ENCODE results near the gene PARD3.

The PARD3 gene

GRCh38 chr10:34667177-34667576, 147.9 kb downstream of the PARD3 start:
- no peaks in the 10 kb centered on the region for H3K36me3 ChIP-seq (ENCODE audit: control insufficient read depth, insufficient read depth, low read length)
- no peaks in the 10 kb centered on the region for H3K9me3 ChIP-seq (ENCODE audit: control insufficient read depth, low read length)
- peak overlapping the region; percentile 52 for H3K27ac ChIP-seq (ENCODE audit: low read depth, low read length, severe bottlenecking)
- no CpG with 5 or more reads among the region's 1 CpG for WGBS, 2 experiments (ENCODE audit: insufficient coverage in 2 of 2)
- peaks cover 12% of the 10 kb centered on the region for H3K4me1 ChIP-seq (ENCODE audit: control insufficient read depth, insufficient read depth, low read length, poor library complexity, severe bottlenecking)
- H3K4me3 ChIP-seq (ENCODE audit: extremely low read depth, insufficient read depth, low read length, poor library complexity, severe bottlenecking): no peak overlapping the region

DNA sequence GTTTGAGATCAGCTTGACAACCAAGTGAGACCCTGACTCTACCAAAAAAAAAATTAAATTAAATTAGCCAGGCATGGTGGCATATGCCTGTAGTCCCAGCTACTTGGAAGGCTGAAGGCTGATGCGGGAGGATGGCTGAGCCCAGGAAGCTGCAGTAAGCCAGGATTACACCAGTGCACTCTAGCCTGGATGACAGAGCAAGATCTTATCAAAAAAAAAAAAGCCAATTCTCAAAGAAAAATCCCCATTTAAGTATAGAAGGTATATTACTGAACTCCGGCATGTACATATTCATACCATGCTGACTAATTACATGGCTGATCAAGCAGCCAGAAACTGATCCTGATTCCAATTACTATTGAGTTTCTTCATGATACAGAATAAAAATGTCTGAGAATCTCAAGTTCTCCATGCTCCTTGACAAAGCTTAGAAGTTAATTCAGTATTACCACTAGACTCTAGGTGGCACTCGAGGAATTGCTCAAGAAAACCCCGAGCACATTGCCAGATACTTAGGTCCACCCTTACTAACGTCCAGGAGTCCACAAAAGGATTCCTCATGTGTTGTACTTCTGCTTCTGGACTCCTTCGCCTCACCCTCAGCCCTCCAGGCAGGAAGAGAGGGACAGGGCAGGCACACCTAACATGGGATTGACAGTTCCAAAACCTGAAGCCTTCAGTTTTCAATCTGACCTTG, 148.9 kb downstream of the PARD3 start:
- H3K9me3 ChIP-seq (ENCODE audit: control insufficient read depth, low read length): no peaks in the 10 kb centered on the region
- no peak overlapping the region for H3K4me3 ChIP-seq (ENCODE audit: extremely low read depth, insufficient read depth, low read length, poor library complexity, severe bottlenecking)
- 42 to 50% methylated on average over 4 of the region's 6 CpGs for WGBS, 2 experiments (ENCODE audit: insufficient coverage in 2 of 2)
- peaks cover 12% of the 10 kb centered on the region for H3K4me1 ChIP-seq (ENCODE audit: control insufficient read depth, insufficient read depth, low read length, poor library complexity, severe bottlenecking)
- H3K27ac ChIP-seq (ENCODE audit: low read depth, low read length, severe bottlenecking): peak overlapping the region; percentile 68
- no peaks in the 10 kb centered on the region for H3K36me3 ChIP-seq (ENCODE audit: control insufficient read depth, insufficient read depth, low read length)

- Histone ChIP-seq H3K4me1 (ENCODE audit: control insufficient read depth, insufficient read depth, low read length, poor library complexity, severe bottlenecking) (peaks cover 12% of the 10 kb centered on the region), H3K36me3 (ENCODE audit: control insufficient read depth, insufficient read depth, low read length) (no peaks in the 10 kb centered on the region), H3K4me3 (ENCODE audit: extremely low read depth, insufficient read depth, low read length, poor library complexity, severe bottlenecking) (no peak overlapping the region), H3K9me3 (ENCODE audit: control insufficient read depth, low read length) (no peaks in the 10 kb centered on the region), H3K27ac (ENCODE audit: low read depth, low read length, severe bottlenecking) (no peak overlapping the region)
- no CpG with 5 or more reads among the region's 1 CpG for WGBS, 2 experiments (ENCODE audit: insufficient coverage in 2 of 2)
Measured at GRCh38 chr10:34664706-34665105, 150.4 kb downstream of the PARD3 start.

GRCh38 chr10:34661580-34661979, 153.5 kb downstream of the PARD3 start:
- WGBS, 2 experiments (ENCODE audit: insufficient coverage in 2 of 2): 96 to 100% methylated on average over 2 of the region's 2 CpGs
- Histone ChIP-seq H3K9me3 (ENCODE audit: control insufficient read depth, low read length) (no peaks in the 10 kb centered on the region), H3K27ac (ENCODE audit: low read depth, low read length, severe bottlenecking) (no peak overlapping the region), H3K36me3 (ENCODE audit: control insufficient read depth, insufficient read depth, low read length) (no peaks in the 10 kb centered on the region), H3K4me1 (ENCODE audit: control insufficient read depth, insufficient read depth, low read length, poor library complexity, severe bottlenecking) (peaks cover 7% of the 10 kb centered on the region), H3K4me3 (ENCODE audit: extremely low read depth, insufficient read depth, low read length, poor library complexity, severe bottlenecking) (no peak overlapping the region)

DNA sequence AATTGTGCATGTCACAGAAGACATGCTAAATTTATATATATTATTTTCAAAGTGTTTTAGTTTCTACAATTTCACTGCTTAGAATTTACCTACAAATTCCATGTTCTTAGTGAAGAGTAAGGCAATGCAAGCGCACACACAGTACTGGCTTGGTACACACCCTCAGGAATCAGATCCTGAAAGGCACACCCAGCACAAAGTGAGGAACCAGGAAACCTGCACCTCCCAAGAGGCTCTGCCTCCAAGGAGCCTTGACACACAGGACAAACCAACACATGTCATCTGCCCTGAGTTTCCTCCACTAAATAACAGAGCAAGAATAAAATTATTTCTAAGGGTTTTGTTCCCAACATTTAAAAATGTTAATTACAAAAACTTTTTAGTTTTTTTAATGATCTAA, 156.2 kb downstream of the PARD3 start:
- Histone ChIP-seq H3K36me3 (ENCODE audit: control insufficient read depth, insufficient read depth, low read length) (no peaks in the 10 kb centered on the region), H3K4me3 (ENCODE audit: extremely low read depth, insufficient read depth, low read length, poor library complexity, severe bottlenecking) (no peak overlapping the region), H3K9me3 (ENCODE audit: control insufficient read depth, low read length) (no peaks in the 10 kb centered on the region), H3K4me1 (ENCODE audit: control insufficient read depth, insufficient read depth, low read length, poor library complexity, severe bottlenecking) (peaks cover 13% of the 10 kb centered on the region), H3K27ac (ENCODE audit: low read depth, low read length, severe bottlenecking) (no peak overlapping the region)
- WGBS, 2 experiments (ENCODE audit: insufficient coverage in 2 of 2): 100% methylated on average over 1 of the region's 1 CpG

GRCh38 chr10:34656661-34657060, 158.4 kb downstream of the PARD3 start:
- Histone ChIP-seq H3K27ac (ENCODE audit: low read depth, low read length, severe bottlenecking) (no peak overlapping the region), H3K4me1 (ENCODE audit: control insufficient read depth, insufficient read depth, low read length, poor library complexity, severe bottlenecking) (peaks cover 36% of the 10 kb centered on the region), H3K4me3 (ENCODE audit: extremely low read depth, insufficient read depth, low read length, poor library complexity, severe bottlenecking) (no peak overlapping the region), H3K36me3 (ENCODE audit: control insufficient read depth, insufficient read depth, low read length) (no peaks in the 10 kb centered on the region), H3K9me3 (ENCODE audit: control insufficient read depth, low read length) (no peaks in the 10 kb centered on the region)
- WGBS, 2 experiments (ENCODE audit: insufficient coverage in 2 of 2): 40 to 71% methylated on average over 1 to 4 of the region's 4 CpGs

- Histone ChIP-seq H3K27ac (ENCODE audit: low read depth, low read length, severe bottlenecking) (no peak overlapping the region), H3K4me3 (ENCODE audit: extremely low read depth, insufficient read depth, low read length, poor library complexity, severe bottlenecking) (no peak overlapping the region), H3K36me3 (ENCODE audit: control insufficient read depth, insufficient read depth, low read length) (no peaks in the 10 kb centered on the region), H3K9me3 (ENCODE audit: control insufficient read depth, low read length) (no peaks in the 10 kb centered on the region), H3K4me1 (ENCODE audit: control insufficient read depth, insufficient read depth, low read length, poor library complexity, severe bottlenecking) (peaks cover 43% of the 10 kb centered on the region)
- WGBS, 2 experiments (ENCODE audit: insufficient coverage in 2 of 2): 80% methylated on average over 1 of the region's 6 CpGs; no CpG with 5 or more reads in 1 of the 2 experiments
Measured at GRCh38 chr10:34655286-34656170, 159.6 kb downstream of the PARD3 start.

- H3K4me3 ChIP-seq (ENCODE audit: extremely low read depth, insufficient read depth, low read length, poor library complexity, severe bottlenecking): no peak overlapping the region
- peaks cover 43% of the 10 kb centered on the region for H3K4me1 ChIP-seq (ENCODE audit: control insufficient read depth, insufficient read depth, low read length, poor library complexity, severe bottlenecking)
- WGBS, 2 experiments (ENCODE audit: insufficient coverage in 2 of 2): 81 to 83% methylated on average over 2 to 3 of the region's 3 CpGs
- no peaks in the 10 kb centered on the region for H3K36me3 ChIP-seq (ENCODE audit: control insufficient read depth, insufficient read depth, low read length)
- H3K9me3 ChIP-seq (ENCODE audit: control insufficient read depth, low read length): no peaks in the 10 kb centered on the region
- no peak overlapping the region for H3K27ac ChIP-seq (ENCODE audit: low read depth, low read length, severe bottlenecking)
Measured at GRCh38 chr10:34654211-34654610, 160.9 kb downstream of the PARD3 start.

DNA sequence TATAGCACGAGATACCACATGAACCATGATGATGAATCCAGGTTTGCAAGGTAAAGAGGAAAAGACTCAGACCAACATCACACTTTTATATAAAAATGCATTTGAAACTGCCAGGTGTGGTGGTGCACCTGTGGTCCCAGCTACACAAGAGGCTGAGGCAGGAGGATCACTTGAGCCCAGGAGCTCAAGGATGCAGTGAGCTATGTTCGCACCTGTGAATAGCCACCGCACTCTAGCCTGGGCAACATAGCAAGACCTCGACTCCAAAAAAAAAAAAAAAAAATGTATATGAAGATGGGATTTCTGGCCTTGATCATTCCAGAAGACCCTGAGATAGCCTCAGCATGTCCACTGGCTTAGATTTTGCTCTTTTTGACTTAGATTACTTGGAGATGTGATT, 161.6 kb downstream of the PARD3 start:
- Histone ChIP-seq H3K4me1 (ENCODE audit: control insufficient read depth, insufficient read depth, low read length, poor library complexity, severe bottlenecking) (peaks cover 43% of the 10 kb centered on the region), H3K27ac (ENCODE audit: low read depth, low read length, severe bottlenecking) (no peak overlapping the region), H3K36me3 (ENCODE audit: control insufficient read depth, insufficient read depth, low read length) (no peaks in the 10 kb centered on the region), H3K4me3 (ENCODE audit: extremely low read depth, insufficient read depth, low read length, poor library complexity, severe bottlenecking) (no peak overlapping the region), H3K9me3 (ENCODE audit: control insufficient read depth, low read length) (no peaks in the 10 kb centered on the region)
- WGBS, 2 experiments (ENCODE audit: insufficient coverage in 2 of 2): 93 to 100% methylated on average over 1 to 3 of the region's 4 CpGs

GRCh38 chr10:34651416-34652195, 163.5 kb downstream of the PARD3 start:
- Histone ChIP-seq H3K36me3 (ENCODE audit: control insufficient read depth, insufficient read depth, low read length) (no peaks in the 10 kb centered on the region), H3K9me3 (ENCODE audit: control insufficient read depth, low read length) (no peaks in the 10 kb centered on the region), H3K4me3 (ENCODE audit: extremely low read depth, insufficient read depth, low read length, poor library complexity, severe bottlenecking) (no peak overlapping the region), H3K4me1 (ENCODE audit: control insufficient read depth, insufficient read depth, low read length, poor library complexity, severe bottlenecking) (peaks cover 39% of the 10 kb centered on the region), H3K27ac (ENCODE audit: low read depth, low read length, severe bottlenecking) (peak overlapping the region; percentile 83)
- 49 to 65% methylated on average over 5 to 9 of the region's 12 CpGs for WGBS, 2 experiments (ENCODE audit: insufficient coverage in 2 of 2)
